ENCODE data around the gene RBM4. TPM values are rescaled to one million over a fixed set of nuclear protein-coding genes. Genes with fewer than 3 reads are reported as not detected.

The RBM4 gene
- polyA plus RNA-seq, 2 of the 4 experiments (the other 2 are of a cell fraction): 171 to 264 TPM

GRCh38 chr11:66663741-66664296, 25.3 kb downstream of the RBM4 start:
- DNase-seq (ENCODE audit: low read depth in 1 of 2, low spot score in 1 of 2) (no peak), FAIRE-seq (no peak), ATAC-seq (no peak)
- H3K4me1 ChIP-seq: no peaks in the 10 kb centered on the region
- H3K27ac ChIP-seq: no peak overlapping the region
- H3K9me3 ChIP-seq: no peaks in the 10 kb centered on the region
- no peak for TF ChIP-seq CHD2 (IDR thresholded peaks at IDR 0.05; ENCODE audit: low read length, partially characterized antibody)
- no peak for TF ChIP-seq E2F6 (IDR thresholded peaks at IDR 0.05; ENCODE audit: borderline replicate concordance, low read depth)
- no peak for TF ChIP-seq CBX2 (IDR thresholded peaks at IDR 0.05; ENCODE audit: borderline replicate concordance, low read depth)
- TF ChIP-seq ZNF302 (CRISPR knock-in tag; IDR thresholded peaks at IDR 0.05): no peak
- TF ChIP-seq PBX3 (IDR thresholded peaks at IDR 0.05): no peak
- no peak for TF ChIP-seq RCOR1 (IDR thresholded peaks at IDR 0.05; ENCODE audit: low read depth, low read length)
- TF ChIP-seq ZC3H11A (IDR thresholded peaks at IDR 0.05): no peak
- TF ChIP-seq, protein P1, sequence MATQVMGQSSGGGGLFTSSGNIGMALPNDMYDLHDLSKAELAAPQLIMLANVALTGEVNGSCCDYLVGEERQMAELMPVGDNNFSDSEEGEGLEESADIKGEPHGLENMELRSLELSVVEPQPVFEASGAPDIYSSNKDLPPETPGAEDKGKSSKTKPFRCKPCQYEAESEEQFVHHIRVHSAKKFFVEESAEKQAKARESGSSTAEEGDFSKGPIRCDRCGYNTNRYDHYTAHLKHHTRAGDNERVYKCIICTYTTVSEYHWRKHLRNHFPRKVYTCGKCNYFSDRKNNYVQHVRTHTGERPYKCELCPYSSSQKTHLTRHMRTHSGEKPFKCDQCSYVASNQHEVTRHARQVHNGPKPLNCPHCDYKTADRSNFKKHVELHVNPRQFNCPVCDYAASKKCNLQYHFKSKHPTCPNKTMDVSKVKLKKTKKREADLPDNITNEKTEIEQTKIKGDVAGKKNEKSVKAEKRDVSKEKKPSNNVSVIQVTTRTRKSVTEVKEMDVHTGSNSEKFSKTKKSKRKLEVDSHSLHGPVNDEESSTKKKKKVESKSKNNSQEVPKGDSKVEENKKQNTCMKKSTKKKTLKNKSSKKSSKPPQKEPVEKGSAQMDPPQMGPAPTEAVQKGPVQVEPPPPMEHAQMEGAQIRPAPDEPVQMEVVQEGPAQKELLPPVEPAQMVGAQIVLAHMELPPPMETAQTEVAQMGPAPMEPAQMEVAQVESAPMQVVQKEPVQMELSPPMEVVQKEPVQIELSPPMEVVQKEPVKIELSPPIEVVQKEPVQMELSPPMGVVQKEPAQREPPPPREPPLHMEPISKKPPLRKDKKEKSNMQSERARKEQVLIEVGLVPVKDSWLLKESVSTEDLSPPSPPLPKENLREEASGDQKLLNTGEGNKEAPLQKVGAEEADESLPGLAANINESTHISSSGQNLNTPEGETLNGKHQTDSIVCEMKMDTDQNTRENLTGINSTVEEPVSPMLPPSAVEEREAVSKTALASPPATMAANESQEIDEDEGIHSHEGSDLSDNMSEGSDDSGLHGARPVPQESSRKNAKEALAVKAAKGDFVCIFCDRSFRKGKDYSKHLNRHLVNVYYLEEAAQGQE (IDR thresholded peaks at IDR 0.05): no peak
- TF ChIP-seq RARB (CRISPR knock-in tag; IDR thresholded peaks at IDR 0.05): no peak
- TF ChIP-seq HDAC2 (IDR thresholded peaks at IDR 0.05): no peak
- no peak for TF ChIP-seq NFE2L2 (conservative IDR thresholded peaks at IDR 0.05; ENCODE audit: low read length)
- ChIA-PET POLR2A (interaction anchor here (1.3 to 4.8 kb wide), 2 partner anchors 14 to 48 kb away, joined by 6 to 22 read pairs; partner anchors contain the start of genes RBM14 and RBM4B), CTCF (interaction anchor here (0.6 to 3.5 kb wide), 8 partner anchors 8 to 103 kb away, joined by 3 to 17 read pairs (median 4); partner anchors contain the start of genes CCDC87, CCS and RBM4B)
- 92% methylated on average over 1 of the region's 1 CpG for WGBS (ENCODE audit: missing lambda C conversion rate)
- H3K4me3 ChIP-seq: no peak overlapping the region
- H3K4me2 ChIP-seq: no peak overlapping the region

DNA sequence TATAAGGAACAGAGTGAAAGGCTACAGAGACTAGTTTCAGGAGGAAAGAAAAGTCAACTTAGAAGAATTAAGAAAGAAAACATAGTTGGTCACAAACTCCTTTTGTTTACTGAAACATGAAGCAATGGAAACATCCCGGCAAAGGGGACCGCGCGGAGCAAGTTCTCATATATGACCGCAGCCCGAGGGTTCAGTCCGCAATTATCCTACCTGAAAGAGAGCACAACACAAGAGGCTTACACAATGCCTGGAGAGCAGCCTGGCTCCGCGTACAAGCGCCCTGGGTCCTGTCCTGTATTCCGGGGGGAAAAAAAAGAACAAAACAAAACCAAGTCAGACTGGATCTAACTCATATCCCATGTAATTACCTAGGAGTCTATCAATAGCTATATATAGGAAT, 26.9 kb downstream of the RBM4 start:
- no peak for FAIRE-seq
- Histone ChIP-seq H3K4me1 (no peaks in the 10 kb centered on the region), H3K4me2 (no peak overlapping the region), H3K9me3 (no peaks in the 10 kb centered on the region), H3K4me3 (no peak overlapping the region), H3K27ac (no peak overlapping the region)
- ChIA-PET POLR2A (interaction anchor here (4.8 kb wide), 1 partner anchor 13 kb away, joined by 22 read pairs; the partner anchor contains the start of gene RBM4B), CTCF (interaction anchor here (0.9 to 3.5 kb wide), 4 partner anchors 9 to 86 kb away, joined by 3 to 17 read pairs (median 4); partner anchors contain the start of gene RBM4B)
- ATAC-seq: no peak
- 92% methylated on average over 11 of the region's 11 CpGs for WGBS (ENCODE audit: missing lambda C conversion rate)
- DNase-seq (ENCODE audit: low read depth in 1 of 2, low spot score in 1 of 2): no peak
- TF ChIP-seq RCOR1 (IDR thresholded peaks at IDR 0.05; ENCODE audit: low read depth, low read length) (no peak), ZC3H11A (IDR thresholded peaks at IDR 0.05) (no peak), CTCF (IDR thresholded peaks at IDR 0.05) (no peak), SMC3 (IDR thresholded peaks at IDR 0.05) (no peak), FOSL2 (IDR thresholded peaks at IDR 0.05) (no peak), FOSL2 (CRISPR knock-in tag; IDR thresholded peaks at IDR 0.05) (no peak), ZSCAN20 (CRISPR knock-in tag; IDR thresholded peaks at IDR 0.05) (no peak), EHF (CRISPR knock-in tag; IDR thresholded peaks at IDR 0.05) (no peak), HMGXB4 (CRISPR knock-in tag; IDR thresholded peaks at IDR 0.05; ENCODE audit: borderline replicate concordance) (no peak)
